Smooth muscle cell of the brain vasculature (primary cell): ENCODE data around the gene ACVR1C.
"Not testable (repeated sequence)": the region's sequence is repeated elsewhere in the genome, so short reads cannot be mapped to it uniquely, and the experiment has no call there.

Experiments
- DNase-seq: peaks from one replicate; pipeline ENCODE4 v3.0.0-alpha.2; 2012; ENCODE audit warnings: low read depth, low spot score

The ACVR1C gene

GRCh38 chr2:157574165-157574564 lies 54.5 kb downstream of the ACVR1C start:
- no peak for DNase-seq

- DNase-seq = no peak
Observed at GRCh38 chr2:157572725-157573124, 55.9 kb downstream of the ACVR1C start.

GRCh38 chr2:157566623-157567022 lies 62.0 kb downstream of the ACVR1C start:
- not testable (repeated sequence) for DNase-seq

- DNase-seq = not testable (repeated sequence)
Observed at GRCh38 chr2:157566113-157566512, 62.6 kb downstream of the ACVR1C start.

GRCh38 chr2:157565550-157565949 lies 63.1 kb downstream of the ACVR1C start:
- no peak for DNase-seq

GRCh38 chr2:157559890-157560289 lies 68.8 kb downstream of the ACVR1C start:
- DNase-seq = no peak

GRCh38 chr2:157559461-157559860 lies 69.2 kb downstream of the ACVR1C start:
- DNase-seq = no peak

GRCh38 chr2:157559061-157559460 lies 69.6 kb downstream of the ACVR1C start:
- DNase-seq = no peak

GRCh38 chr2:157557770-157558169 lies 70.9 kb downstream of the ACVR1C start:
- no peak for DNase-seq

- no peak for DNase-seq
Observed at GRCh38 chr2:157540102-157540501, 88.6 kb downstream of the ACVR1C start.

GRCh38 chr2:157538064-157538463 lies 90.6 kb downstream of the ACVR1C start:
- DNase-seq = no peak

GRCh38 chr2:157536815-157537214 lies 91.8 kb downstream of the ACVR1C start:
- DNase-seq = no peak

GRCh38 chr2:157528963-157529751 lies 99.5 kb downstream of the ACVR1C start:
- DNase-seq = no peak

- no peak for DNase-seq
Observed at GRCh38 chr2:157526070-157526469, 102.6 kb downstream of the ACVR1C start.

- DNase-seq = no peak
Observed at GRCh38 chr2:157523270-157524247, 105.1 kb downstream of the ACVR1C start.

GRCh38 chr2:157514966-157515365 lies 113.7 kb downstream of the ACVR1C start:
- DNase-seq = not testable (repeated sequence)

- no peak for DNase-seq
Observed at GRCh38 chr2:157509744-157510143, 118.9 kb downstream of the ACVR1C start.

- no peak for DNase-seq
Observed at GRCh38 chr2:157508676-157509075, 120.0 kb downstream of the ACVR1C start.

GRCh38 chr2:157506586-157506985 lies 122.1 kb downstream of the ACVR1C start:
- no peak for DNase-seq

GRCh38 chr2:157504623-157505022 lies 124.0 kb downstream of the ACVR1C start:
- no peak for DNase-seq

GRCh38 chr2:157501026-157501425 lies 127.6 kb downstream of the ACVR1C start:
- DNase-seq = no peak

GRCh38 chr2:157500334-157500733 lies 128.3 kb downstream of the ACVR1C start:
- no peak for DNase-seq
